ENCODE results near the gene CEP72. TPM values are rescaled to one million over a fixed set of nuclear protein-coding genes. Genes with fewer than 3 reads are reported as not detected.

Gene CEP72
- total RNA-seq, 1 donor from 2014 or later, result 26.7 TPM

DNA sequence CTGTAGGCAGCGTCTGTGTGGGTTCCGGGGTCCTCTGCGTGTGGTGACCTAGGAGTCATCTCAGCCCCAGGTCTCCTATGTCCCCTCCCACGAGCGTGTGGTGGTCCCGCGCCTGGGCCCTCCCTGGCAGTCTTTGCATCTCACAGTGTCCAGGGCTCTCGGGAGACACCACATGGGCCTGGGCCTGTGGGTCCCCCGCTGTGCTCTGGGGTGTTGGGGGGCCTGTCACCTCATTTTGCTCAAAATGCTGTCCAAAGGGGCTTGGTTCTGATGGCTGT, 27.1 kb downstream of the CEP72 start:
- peak; percentile 6 for DNase-seq (ENCODE audit: low spot score)

DNA sequence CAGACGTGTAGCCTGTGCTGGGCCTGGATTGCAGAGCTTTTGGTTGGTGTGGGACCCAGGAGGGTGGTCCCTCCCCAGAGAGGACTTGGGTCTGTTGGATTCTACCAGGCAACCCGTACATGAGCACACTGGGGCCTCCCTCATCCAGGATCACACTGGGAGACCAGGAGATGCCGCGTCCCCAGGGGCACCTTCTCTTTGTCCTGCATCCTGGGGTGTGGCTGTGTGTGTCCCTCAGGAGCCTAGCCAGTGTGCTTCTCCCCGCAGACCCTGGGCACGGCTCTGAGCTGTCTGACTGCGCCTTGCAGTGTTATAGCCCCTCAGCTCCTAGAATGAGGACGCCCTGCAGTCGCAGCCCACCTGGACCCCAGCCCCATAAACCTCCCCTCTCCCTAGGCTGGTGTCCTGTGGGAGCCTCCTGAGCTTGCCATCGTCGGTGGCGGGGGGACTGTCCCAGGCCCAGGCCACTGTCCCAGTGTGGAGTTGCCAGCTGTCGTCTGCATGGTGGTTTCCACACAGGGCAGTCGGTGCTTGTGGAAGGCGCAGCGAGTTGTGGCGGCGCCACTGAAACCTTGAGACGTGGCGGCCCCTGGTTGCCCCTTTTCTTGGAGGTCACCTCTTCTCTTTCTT, 27.6 kb downstream of the CEP72 start:
- peak; percentile 6 for DNase-seq (ENCODE audit: low spot score)

DNA sequence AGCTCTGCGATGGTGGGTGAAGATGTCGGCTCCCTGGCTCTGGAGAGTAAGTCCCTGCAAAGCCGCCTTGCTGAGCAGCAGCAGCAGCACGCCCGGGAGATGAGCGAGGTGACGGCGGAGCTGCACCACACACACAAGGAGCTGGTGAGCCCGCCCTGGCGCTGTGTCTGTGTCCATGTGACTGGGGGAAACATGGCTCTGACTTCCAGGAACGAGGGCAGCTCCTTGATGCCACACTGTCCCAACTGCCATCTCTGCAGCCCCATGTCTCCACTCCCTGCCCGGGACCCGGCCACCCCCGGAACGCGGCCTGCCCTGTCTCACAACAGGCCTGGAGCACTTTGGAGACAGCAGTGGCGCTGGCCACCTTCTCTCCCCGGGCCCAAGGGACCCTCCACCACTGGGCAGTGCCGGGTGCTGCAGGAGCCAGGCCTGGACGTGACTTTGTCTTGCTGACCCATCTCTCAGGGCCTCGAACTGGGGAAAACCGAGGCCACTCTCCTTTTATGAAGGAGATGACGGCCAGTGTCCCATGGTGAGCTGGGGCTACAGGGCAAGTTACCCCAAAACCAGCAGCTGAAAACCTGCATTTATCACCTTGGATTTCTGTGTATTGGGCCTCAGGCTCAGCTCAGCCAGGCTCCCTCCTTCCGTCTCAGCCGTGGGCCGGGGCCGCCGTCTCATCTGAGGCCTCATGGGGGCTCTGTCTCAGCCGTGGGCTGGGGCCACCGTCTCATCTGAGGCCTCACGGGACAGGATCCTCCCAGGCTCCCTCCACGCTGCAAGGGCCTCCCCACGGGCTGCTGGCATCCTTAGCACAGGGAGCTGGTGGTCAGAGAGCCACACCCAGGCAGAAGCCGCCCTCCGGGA, 28.6 kb downstream of the CEP72 start:
- peak; percentile 6 for DNase-seq (ENCODE audit: low spot score)

DNA sequence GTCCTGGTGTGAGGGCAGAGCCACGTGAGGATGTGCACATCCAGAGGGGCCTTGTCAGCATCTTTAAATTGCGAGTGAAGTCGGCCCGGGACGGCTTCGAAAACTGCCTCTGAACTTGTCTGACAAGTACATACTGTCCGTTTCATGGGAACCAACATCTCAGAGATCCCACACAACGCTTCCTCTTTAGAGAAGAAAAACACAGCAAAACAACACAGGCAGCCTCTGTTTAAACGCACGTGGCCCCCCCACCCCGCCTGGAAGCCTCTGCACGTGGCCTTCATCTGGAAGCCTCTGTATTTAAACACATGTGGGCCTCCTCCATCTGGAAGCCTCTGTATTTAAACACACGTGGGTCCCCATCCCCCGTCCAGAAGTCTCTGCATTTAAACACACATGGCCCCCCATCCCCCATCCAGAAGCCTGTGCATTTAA, 29.2 kb downstream of the CEP72 start:
- DNase-seq (ENCODE audit: low spot score), result no peak

DNA sequence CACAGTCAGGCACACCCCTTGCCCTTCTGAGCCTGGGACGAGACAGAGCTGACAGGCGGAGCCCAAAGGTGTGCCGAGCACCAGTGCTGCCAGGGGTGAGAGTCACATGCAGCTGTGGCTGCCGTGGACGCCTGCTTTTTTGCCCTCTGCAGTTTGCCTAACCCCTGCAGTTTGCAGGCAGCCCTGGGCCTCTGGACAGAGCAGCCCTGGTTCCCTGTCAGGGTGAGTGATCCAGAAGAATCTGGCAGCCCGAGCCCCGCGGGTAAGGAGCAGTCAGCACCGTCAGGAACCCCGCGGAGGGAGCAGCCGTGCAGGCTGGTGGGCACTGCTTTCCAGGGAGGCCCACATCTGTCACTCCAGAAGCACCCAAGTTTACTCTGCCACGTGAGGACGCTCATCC, 30.3 kb downstream of the CEP72 start:
- no peak for DNase-seq (ENCODE audit: low spot score)

DNA sequence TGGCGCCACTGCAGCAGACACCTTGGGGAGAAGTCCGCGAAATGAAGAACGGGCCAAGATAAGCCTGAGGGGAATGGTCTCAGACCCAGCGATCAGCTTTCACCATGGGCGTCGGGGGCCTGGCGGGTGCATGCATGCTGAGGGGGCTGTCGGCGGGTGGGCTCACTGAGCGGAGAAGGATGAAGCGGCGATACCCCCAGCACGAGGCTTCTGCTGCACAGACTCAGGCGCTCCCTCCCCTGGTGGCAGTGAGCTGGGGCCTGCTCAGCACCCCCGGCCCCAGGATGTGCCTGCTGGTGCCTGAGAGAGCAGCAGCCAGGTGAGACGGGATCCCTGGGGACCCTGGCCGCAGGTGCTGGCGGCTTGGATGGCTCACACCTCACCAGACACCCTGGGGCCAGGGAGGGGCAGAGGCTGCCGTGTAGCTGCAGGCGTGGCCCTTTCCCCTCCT, 31.2 kb downstream of the CEP72 start:
- no peak for DNase-seq (ENCODE audit: low spot score)

DNA sequence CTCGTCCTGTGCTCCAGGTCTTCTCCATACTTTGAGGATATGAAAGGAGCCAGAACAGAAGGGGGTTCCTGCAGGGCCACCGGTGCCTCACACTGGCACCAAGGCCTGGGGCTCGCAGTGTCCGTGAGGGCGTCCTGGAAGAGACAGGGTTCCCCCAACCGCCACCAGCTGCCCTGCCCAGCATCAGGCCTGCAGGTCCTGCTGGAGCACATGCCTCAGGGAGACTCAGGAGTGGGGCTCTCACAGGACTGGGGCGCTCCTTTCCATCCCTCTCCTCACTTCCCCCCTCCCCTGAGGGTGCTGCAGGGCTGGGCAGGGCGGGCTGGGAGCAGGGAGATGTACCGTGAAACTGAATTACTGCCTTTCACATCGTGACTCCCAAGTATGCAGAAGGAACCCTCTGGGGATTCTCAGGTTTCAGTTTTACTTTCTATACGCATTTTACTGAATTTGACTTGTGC, 31.7 kb downstream of the CEP72 start:
- peak; percentile 3 for DNase-seq (ENCODE audit: low spot score)

DNA sequence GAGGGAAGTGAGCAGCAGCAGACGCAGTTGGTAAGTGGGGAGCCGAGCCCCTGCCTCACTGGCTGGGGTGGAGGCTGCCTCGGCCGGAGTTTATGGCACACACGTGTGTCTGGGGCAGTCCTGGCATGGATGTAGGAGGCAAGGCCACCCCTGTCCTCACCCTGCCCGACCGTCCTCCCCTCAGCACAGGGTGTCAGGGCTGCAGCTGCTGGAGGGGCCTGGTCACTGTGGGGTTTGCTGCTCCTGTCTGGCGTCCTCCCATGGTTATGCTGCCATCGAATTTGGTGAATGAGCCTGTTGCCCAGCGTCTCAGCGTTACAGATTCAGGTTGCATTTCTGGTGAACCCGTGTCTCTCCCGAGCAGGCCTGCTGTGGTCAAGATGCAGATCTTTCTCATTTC, 32.4 kb downstream of the CEP72 start:
- no peak for DNase-seq (ENCODE audit: low spot score)

DNA sequence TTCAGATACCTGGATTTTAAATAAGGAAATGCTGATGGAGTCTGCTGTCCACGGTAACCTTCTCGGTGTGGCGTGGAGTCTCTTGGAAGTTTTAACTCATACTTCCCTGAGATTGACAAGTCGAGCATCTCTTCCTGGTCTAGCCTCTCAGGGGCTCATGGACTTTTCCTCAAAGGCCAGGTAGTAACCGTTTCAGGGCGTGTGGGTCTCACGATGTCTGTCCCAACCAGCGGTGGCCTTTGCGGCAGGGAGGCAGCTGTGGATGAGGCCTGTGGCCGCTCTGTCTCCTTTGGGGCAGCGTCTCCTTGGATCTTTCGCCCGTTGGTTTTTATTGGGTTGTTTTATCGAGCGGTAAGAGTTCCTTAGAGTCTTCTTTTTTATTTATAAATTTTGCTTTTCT, 32.8 kb downstream of the CEP72 start:
- no peak for DNase-seq (ENCODE audit: low spot score)

DNA sequence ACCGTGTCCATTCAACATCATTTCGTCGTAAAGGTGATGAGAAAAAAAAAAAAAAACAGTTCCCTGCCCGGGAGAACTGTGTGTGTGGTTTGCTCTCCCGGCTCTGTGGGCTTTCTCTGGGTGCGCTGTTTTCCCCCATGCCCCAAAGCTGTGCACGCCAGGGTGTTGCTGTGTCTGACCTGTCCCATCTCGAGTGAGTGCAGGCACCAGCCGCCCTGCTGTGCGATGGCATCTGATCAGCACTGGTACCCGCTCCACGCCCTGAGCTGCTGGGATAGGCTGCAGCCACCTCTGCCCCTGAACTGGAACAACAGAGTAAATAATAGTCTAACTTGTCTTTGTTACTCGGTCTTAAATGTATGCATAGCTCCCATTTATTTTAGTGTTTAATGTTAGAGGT, 33.3 kb downstream of the CEP72 start:
- peak; percentile 6 for DNase-seq (ENCODE audit: low spot score)

DNA sequence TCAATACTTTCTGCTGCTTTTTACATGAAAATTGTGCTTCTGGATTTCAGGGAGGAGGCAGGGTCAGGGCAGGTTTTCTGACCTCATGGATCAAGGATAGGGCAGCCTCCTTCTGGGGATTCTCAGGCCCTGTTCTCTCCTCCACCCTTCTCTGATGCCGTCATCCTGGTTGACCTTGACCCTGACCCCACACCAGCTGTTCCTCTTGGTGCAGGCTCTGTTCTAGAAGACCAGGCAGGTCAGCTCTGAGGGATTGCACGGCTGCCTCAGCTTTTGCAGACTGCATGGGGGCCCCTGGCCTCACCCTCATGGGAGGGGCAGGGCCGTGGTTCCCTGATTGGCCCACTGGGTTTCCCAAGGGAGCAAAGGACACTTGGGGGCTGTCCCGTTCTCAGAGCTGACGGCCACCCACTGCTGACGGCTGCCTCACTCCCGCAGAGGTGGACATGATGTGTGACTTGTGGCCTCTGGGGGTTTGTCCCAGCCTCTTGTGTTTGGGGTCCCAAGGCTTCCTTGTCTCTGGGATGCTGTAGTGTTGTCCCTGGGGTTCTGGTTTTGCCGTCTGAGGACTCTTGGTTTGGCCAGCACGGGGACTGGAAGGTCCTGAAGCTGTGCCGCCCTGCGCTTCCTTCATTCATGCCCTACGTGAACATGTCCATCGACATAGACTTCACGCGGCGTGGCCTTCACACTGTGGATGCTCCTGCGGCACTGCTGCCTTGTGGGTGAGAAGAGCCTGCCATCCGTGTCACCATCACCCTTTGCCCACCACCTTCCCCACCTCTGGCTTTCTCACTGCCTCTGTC, 34.5 kb downstream of the CEP72 start:
- DNase-seq (ENCODE audit: low spot score), result peak; percentile 8

DNA sequence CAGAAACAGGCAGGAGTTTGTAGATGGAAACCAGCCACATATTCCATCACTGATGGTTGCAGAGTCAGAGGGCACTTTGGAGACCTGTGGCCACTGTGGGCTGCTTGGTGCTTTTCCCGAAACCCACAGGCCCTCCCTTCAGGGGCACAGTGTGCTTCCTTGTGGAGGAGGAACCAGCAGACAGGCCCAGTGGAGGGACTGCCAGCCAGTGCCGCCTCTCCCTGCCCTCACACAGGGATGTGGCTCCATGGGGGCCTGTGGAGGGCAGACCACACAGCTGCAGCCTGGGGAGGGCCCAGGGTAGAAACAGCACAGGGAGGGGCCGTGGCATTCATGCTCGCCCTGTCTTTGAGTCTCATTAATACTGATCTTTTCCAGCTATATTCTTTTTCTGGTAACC, 35.2 kb downstream of the CEP72 start:
- DNase-seq (ENCODE audit: low spot score), result peak; percentile 7

DNA sequence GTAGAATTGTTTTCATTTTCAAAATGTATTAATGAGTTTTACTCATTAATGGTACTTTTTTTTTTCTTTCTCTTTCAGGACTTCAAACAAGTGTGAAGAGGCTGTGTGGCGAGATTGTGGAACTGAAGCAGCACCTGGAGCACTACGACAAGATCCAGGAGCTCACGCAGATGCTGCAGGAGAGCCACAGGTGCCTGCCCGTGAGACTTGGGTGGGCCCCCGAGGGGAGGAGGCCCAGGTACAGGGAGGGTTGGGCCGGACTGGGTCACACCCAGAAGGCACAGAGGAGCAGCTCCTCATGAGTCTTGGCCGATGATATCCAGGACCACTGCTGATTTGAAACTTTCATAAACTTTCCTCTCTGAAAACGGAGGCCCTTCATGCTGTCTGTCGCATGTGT, 35.6 kb downstream of the CEP72 start:
- peak; percentile 5 for DNase-seq (ENCODE audit: low spot score)

DNA sequence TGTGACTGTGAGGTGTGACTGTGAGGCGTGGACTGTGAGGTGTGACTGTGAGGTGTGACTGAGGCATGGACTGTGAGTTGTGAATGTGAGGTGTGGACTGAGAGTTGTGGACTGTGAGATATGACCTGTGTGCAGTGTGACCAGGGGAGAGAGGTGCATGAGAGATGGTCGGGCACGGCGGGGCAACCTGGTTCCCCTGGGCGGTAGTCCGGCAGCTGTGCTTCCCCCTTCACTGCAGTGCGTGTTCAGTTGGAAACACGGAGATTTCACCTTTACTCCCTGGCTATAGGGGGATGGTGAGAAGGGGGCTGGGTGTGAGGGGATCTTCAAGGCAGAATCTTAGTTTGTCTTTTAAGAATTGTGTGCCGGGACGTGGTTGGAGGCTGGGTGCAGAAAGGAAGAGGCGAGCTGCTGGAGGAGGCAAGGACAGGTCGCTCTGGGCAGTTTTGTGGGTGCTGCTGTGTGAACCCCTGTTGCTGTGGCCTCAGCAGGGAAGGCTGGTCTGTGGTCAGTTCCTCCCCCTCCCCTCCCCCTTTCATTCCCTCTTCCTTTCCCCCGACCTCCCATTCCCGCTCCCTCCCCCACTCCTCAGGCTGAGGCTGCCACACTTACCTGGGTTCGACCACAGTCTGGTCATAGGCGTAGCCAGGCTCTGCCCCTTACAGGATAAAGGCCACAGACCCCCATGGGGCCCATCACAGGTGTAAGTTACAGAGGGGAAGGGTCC, 39.3 kb downstream of the CEP72 start:
- DNase-seq (ENCODE audit: low spot score), result peak; percentile 6

DNA sequence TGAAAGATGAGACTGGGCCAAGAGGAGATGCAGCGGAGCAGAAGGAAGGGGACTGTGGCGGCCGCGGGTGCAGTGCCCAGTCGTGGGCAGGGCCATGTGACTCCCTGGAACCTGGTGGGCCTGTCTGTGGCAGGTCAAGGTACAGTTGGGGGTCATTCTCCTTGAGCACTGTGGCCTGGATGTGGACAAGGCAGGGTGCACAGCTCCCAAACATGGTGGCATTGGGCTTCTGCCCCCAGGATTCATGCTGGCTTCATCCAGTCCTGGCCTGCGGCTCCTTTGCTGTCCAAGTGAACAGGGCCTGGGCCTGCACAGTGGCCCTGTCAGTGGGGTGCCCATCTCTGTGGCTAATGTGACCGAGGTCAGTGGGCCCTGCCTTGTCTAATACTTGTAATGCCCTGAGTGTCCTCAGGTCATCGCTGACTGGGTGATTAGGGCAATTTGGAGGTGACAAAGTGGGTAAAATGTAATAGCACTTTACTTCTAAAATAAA, 39.9 kb downstream of the CEP72 start:
- DNase-seq (ENCODE audit: low spot score), result peak; percentile 7

DNA sequence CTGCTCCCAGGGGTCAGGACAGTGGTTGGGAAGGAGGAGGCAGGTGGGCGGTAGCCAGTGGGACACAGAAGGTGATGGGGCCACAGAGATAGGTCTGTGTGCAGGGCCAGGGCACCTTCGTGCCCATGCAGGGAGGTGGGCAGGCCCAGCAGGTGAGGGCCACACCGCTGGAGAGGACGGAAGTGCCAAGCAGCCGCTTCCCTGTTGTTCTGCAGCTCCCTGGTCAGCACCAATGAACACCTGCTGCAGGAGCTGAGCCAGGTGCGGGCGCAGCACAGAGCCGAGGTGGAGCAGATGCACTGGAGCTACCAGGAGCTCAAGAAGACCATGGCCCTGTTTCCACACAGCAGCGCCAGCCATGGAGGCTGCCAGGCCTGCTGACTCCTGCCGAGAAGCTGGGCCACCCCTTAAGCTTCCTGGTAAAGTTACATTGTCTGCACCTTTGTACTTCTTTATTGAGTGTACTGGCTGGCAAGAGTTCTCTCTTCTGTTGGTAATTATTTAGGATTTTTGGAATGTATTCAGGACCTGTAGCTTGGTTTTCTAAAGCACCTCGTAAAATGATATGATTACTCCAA, 40.7 kb downstream of the CEP72 start:
- peak; percentile 5 for DNase-seq (ENCODE audit: low spot score)

DNA sequence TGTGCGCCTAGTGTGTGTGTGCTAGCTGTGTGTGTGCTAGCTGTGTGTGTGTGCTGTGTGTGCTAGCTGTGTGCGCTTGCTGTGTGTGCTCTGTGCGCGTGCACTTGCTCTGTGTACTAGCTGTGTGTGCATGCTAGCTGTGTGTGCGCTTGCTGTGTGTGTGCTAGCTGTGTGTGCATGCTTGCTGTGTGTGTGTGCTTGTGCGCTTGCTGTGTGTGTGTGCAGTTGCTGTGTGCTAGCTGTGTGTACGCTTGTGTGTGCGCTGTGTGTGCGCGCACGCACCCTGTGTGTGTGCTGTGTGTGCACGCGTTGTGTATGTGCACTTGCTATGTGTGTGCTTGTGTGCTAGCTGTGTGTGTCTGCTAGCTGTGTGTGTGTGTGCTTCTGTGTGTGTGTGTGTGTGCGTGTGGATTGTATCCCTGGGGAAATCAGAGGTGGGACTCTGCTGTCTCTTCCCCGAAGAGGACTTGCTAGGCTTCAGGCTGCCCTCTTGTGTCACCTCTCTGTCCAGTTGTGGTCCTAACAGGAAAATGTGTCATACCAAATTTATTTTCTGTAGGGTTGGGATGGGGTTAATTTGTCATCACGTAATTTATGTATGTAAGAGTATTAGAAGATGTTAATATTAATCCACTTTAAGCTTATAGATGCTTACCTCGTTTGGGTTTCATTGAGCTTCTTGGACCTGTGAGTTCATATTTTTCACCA, 42.1 kb downstream of the CEP72 start:
- peak; percentile 2 for DNase-seq (ENCODE audit: low spot score)

DNA sequence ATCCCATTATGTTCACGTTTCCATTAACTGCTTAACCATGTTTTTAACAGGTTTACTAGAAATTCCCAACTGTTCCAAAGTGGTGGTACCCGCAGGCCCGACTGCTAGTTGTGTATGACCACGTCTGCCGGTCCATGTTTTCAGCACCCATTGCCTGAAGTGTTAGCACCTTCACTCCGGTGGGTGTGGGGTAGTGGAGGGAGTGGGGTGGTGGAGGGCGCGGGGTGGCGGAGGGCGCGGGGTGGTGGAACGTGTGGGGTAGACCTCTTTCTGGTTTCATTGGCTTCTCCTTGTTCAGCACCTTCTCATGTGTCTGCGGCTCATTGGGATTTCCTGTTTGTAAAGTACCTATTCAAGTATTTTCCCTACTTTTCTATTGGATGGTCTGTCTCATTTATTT, 43.3 kb downstream of the CEP72 start:
- DNase-seq (ENCODE audit: low spot score), result peak; percentile 3

DNA sequence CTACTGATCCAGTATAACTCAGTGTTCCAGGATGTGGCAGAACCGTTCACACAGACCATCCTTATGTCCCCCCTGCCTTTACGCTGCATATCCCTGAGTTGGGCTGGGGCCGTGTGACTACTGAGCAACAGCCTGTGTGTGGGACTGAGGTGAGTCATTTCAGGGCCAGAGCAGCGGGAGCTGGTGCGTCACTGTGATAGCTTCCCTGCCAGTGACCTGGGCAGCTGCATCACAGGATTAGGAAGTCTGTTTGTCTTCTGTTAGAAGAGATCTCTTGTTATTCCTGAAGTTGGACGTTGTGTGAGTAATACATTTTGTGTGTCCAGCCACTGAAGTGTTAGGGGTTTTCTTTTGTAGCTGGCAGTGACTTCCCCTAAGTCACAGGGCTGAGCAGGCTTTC, 45.4 kb downstream of the CEP72 start:
- DNase-seq (ENCODE audit: low spot score), result no peak

DNA sequence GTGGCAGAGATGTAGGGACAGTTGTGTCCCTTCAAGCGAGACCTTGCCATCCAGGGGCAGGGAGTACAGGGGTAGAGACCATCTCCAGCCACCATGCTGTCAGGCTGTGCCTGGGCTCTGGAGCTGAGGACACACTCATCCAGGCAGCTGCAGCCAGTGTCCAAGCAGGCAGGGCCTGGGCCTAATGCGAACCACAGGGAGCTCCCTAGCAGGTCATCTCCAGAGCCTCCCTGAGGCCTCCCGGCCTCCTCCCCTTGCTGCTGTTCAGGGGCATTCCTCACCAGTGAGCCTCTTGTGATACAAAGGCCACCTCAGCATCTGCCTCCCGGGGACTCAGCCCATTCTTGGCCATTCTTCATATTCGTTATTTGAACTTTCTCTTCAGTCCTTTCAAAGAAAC, 46.0 kb downstream of the CEP72 start:
- no peak for DNase-seq (ENCODE audit: low spot score)

Measured in mucosa of gallbladder (tissue), 1 donor.